Measurements from ENCODE around the gene RAMP1.

RAMP1 gene

GRCh38 chr2:237927135-237927534, 67.7 kb downstream of the RAMP1 start:
- ChIA-PET POLR2A (interaction anchor here (0.9 kb wide), 1 partner anchor 18 kb away, joined by 3 read pairs; no protein-coding TSS in a partner anchor), CTCF (no interaction called here)
- TF ChIP-seq LEF1 (IDR thresholded peaks at IDR 0.05; ENCODE audit: borderline replicate concordance) (no peak), ZNF384 (IDR thresholded peaks at IDR 0.05) (no peak), ARNT (IDR thresholded peaks at IDR 0.05) (no peak), BHLHE40 (IDR thresholded peaks at IDR 0.05; ENCODE audit: borderline replicate concordance) (no peak), SUZ12 (IDR thresholded peaks at IDR 0.05) (no peak), TARDBP (IDR thresholded peaks at IDR 0.05) (no peak), SP1 (IDR thresholded peaks at IDR 0.05) (no peak), L3MBTL2 (conservative IDR thresholded peaks at IDR 0.05) (no peak), HDGF (IDR thresholded peaks at IDR 0.05; ENCODE audit: borderline replicate concordance) (no peak), FOXK2 (IDR thresholded peaks at IDR 0.05) (no peak), PKNOX1 (IDR thresholded peaks at IDR 0.05) (no peak), FOXM1 (IDR thresholded peaks at IDR 0.05; ENCODE audit: borderline replicate concordance) (no peak), FOXA1 (IDR thresholded peaks at IDR 0.05) (no peak), NFRKB (IDR thresholded peaks at IDR 0.05) (no peak), ELF4 (IDR thresholded peaks at IDR 0.05) (no peak), CTBP1 (IDR thresholded peaks at IDR 0.05; ENCODE audit: borderline replicate concordance) (no peak)
- no peak for DNase-seq (ENCODE audit: extremely low spot score)

DNA sequence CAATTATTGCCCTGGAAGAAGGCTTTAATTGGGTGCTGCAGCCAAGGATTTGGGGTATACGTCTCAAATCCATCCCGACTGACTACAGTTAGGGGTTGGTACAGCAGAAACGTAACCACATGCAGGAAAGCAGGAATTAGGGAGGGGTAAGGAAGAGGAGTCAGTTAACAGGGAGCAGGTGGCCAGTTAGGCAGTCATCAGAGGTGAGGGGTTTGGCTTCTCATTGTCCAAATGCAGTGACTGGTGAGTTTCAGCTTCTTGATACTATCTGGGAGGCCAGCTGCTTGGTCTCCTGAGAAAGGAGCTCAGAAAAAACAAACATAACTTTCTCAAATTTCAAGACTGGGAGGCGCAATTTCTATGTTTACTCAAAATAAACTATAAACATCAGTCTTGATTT, 68.6 kb downstream of the RAMP1 start:
- TF ChIP-seq FOXK2 (IDR thresholded peaks at IDR 0.05) (no peak), HDGF (IDR thresholded peaks at IDR 0.05; ENCODE audit: borderline replicate concordance) (no peak), ARNT (IDR thresholded peaks at IDR 0.05) (no peak), LEF1 (IDR thresholded peaks at IDR 0.05; ENCODE audit: borderline replicate concordance) (no peak), NFRKB (IDR thresholded peaks at IDR 0.05) (no peak), FOXA1 (IDR thresholded peaks at IDR 0.05) (no peak), SP1 (IDR thresholded peaks at IDR 0.05) (no peak), FOXM1 (IDR thresholded peaks at IDR 0.05; ENCODE audit: borderline replicate concordance) (no peak), L3MBTL2 (conservative IDR thresholded peaks at IDR 0.05) (no peak), BHLHE40 (IDR thresholded peaks at IDR 0.05; ENCODE audit: borderline replicate concordance) (no peak), SUZ12 (IDR thresholded peaks at IDR 0.05) (no peak)
- ChIA-PET POLR2A (interaction anchor here (0.9 kb wide), 1 partner anchor 17 kb away, joined by 3 read pairs; no protein-coding TSS in a partner anchor), CTCF (no interaction called here)
- DNase-seq (ENCODE audit: extremely low spot score): no peak

- ChIA-PET CTCF (no interaction called here), POLR2A (no interaction called here)
- TF ChIP-seq PKNOX1 (IDR thresholded peaks at IDR 0.05) (no peak), FOXK2 (IDR thresholded peaks at IDR 0.05) (no peak), NFRKB (IDR thresholded peaks at IDR 0.05) (no peak), HDGF (IDR thresholded peaks at IDR 0.05; ENCODE audit: borderline replicate concordance) (no peak), BHLHE40 (IDR thresholded peaks at IDR 0.05; ENCODE audit: borderline replicate concordance) (no peak), ARNT (IDR thresholded peaks at IDR 0.05) (no peak), ELF4 (IDR thresholded peaks at IDR 0.05) (no peak), SUZ12 (IDR thresholded peaks at IDR 0.05) (no peak), LEF1 (IDR thresholded peaks at IDR 0.05; ENCODE audit: borderline replicate concordance) (no peak)
- no peak for DNase-seq (ENCODE audit: extremely low spot score)
Measured at GRCh38 chr2:237929979-237930378, 70.6 kb downstream of the RAMP1 start.

GRCh38 chr2:237931205-237931721, 71.8 kb downstream of the RAMP1 start:
- TF ChIP-seq HDGF (IDR thresholded peaks at IDR 0.05; ENCODE audit: borderline replicate concordance) (no peak), PKNOX1 (IDR thresholded peaks at IDR 0.05) (no peak)
- DNase-seq (ENCODE audit: extremely low spot score): no peak
- POLR2A ChIA-PET: no interaction called here
- CTCF ChIA-PET: no interaction called here

DNA sequence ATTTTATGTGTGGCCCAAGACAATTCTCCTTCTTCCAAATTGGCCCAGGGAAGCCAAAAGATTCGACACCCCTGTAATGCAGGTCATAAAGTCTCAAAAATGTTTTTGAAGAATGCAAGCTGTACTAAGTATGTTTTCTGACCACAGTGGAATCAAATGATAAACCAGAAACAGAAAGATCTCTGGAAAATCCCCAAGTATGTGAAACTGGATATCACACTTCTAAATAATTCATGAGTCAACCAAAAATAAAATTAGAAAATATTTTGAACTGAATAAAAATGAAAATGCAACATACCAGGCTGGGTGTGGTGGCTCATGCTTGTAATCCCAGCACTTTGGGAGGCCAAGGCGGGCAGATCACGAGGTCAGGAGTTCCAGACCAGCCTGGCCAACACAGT, 73.3 kb downstream of the RAMP1 start:
- no peak for TF ChIP-seq PKNOX1 (IDR thresholded peaks at IDR 0.05)
- no peak for TF ChIP-seq CTBP1 (IDR thresholded peaks at IDR 0.05; ENCODE audit: borderline replicate concordance)
- no peak for TF ChIP-seq SP1 (IDR thresholded peaks at IDR 0.05)
- no peak for TF ChIP-seq FOXK2 (IDR thresholded peaks at IDR 0.05)
- TF ChIP-seq HDGF (IDR thresholded peaks at IDR 0.05; ENCODE audit: borderline replicate concordance): no peak
- TF ChIP-seq SUZ12 (IDR thresholded peaks at IDR 0.05): no peak
- no peak for TF ChIP-seq BHLHE40 (IDR thresholded peaks at IDR 0.05; ENCODE audit: borderline replicate concordance)
- TF ChIP-seq ZNF384 (IDR thresholded peaks at IDR 0.05): no peak
- no peak for TF ChIP-seq FOXM1 (IDR thresholded peaks at IDR 0.05; ENCODE audit: borderline replicate concordance)
- no peak for TF ChIP-seq FOXA1 (IDR thresholded peaks at IDR 0.05)
- TF ChIP-seq ELF4 (IDR thresholded peaks at IDR 0.05): no peak
- no peak for TF ChIP-seq LEF1 (IDR thresholded peaks at IDR 0.05; ENCODE audit: borderline replicate concordance)
- no peak for TF ChIP-seq L3MBTL2 (conservative IDR thresholded peaks at IDR 0.05)
- TF ChIP-seq TARDBP (IDR thresholded peaks at IDR 0.05): no peak
- no peak for TF ChIP-seq ARNT (IDR thresholded peaks at IDR 0.05)
- no peak for TF ChIP-seq NFRKB (IDR thresholded peaks at IDR 0.05)
- ChIA-PET POLR2A (no interaction called here), CTCF (no interaction called here)
- DNase-seq (ENCODE audit: extremely low spot score): no peak

- no peak for TF ChIP-seq FOXA1 (IDR thresholded peaks at IDR 0.05)
- TF ChIP-seq LEF1 (IDR thresholded peaks at IDR 0.05; ENCODE audit: borderline replicate concordance): no peak
- no peak for TF ChIP-seq ZNF384 (IDR thresholded peaks at IDR 0.05)
- TF ChIP-seq L3MBTL2 (conservative IDR thresholded peaks at IDR 0.05): no peak
- TF ChIP-seq BHLHE40 (IDR thresholded peaks at IDR 0.05; ENCODE audit: borderline replicate concordance): no peak
- TF ChIP-seq HDGF (IDR thresholded peaks at IDR 0.05; ENCODE audit: borderline replicate concordance): no peak
- TF ChIP-seq FOXK2 (IDR thresholded peaks at IDR 0.05): no peak
- no peak for TF ChIP-seq PKNOX1 (IDR thresholded peaks at IDR 0.05)
- TF ChIP-seq FOXM1 (IDR thresholded peaks at IDR 0.05; ENCODE audit: borderline replicate concordance): no peak
- no peak for TF ChIP-seq ELF4 (IDR thresholded peaks at IDR 0.05)
- TF ChIP-seq NFRKB (IDR thresholded peaks at IDR 0.05): no peak
- TF ChIP-seq ARNT (IDR thresholded peaks at IDR 0.05): no peak
- no peak for TF ChIP-seq TARDBP (IDR thresholded peaks at IDR 0.05)
- no peak for TF ChIP-seq SP1 (IDR thresholded peaks at IDR 0.05)
- no peak for TF ChIP-seq CTBP1 (IDR thresholded peaks at IDR 0.05; ENCODE audit: borderline replicate concordance)
- TF ChIP-seq SUZ12 (IDR thresholded peaks at IDR 0.05): no peak
- ChIA-PET CTCF (no interaction called here), POLR2A (no interaction called here)
Measured at GRCh38 chr2:237934186-237934585, 74.8 kb downstream of the RAMP1 start.

More at GRCh38 chr2:237934186-237934585, 74.8 kb downstream of the RAMP1 start:
- no peak for DNase-seq (ENCODE audit: extremely low spot score)

Measured in HEK293T (cell line).